ENCODE data around the gene CELSR1.
"Not testable (repeated sequence)": the region's sequence is repeated elsewhere in the genome, so short reads cannot be mapped to it uniquely, and the experiment has no call there.

CELSR1 gene

DNA sequence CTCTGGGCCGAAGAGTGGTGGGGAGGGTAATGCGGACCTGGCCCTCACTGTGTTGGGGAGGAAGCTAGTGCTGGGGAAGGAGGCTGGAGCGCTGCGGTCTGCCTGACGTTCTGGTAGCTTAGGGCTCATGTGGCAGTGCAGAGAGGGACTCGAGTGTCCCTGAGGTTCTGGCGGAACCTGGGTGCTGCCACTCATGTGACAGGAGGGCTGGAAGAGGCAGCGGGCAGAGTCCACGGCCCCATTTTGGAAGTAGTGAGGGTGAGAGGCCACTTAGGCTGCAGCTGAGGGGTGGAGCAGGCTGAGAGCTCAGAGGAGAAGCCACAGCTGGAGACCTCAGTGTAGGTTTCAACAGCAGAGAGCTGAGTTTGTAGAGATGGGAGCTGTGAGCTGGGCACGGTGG lies 218.1 kb downstream of the CELSR1 start:
- Histone ChIP-seq H3K9me2 (replicated peaks; ENCODE audit: control insufficient read depth, low read length) (no peaks in the 10 kb centered on the region), H3K79me2 (ENCODE audit: control insufficient read depth, low read length) (peaks cover 51% of the 10 kb centered on the region), H3F3A (ENCODE audit: control insufficient read depth, insufficient read depth) (no peaks in the 10 kb centered on the region), H3K4me3 (ENCODE audit: low read length) (no peak overlapping the region), H3K4me1 (ENCODE audit: control insufficient read depth, low read length) (no peaks in the 10 kb centered on the region), H3K9me3 (ENCODE audit: control insufficient read depth, insufficient read depth, low read length) (no peaks in the 10 kb centered on the region), H3K27me3 (ENCODE audit: control insufficient read depth, low read length) (no peaks in the 10 kb centered on the region), H3K36me3 (ENCODE audit: control insufficient read depth, low read length) (peaks cover 84% of the 10 kb centered on the region), H3K27ac (ENCODE audit: low read depth, low read length) (no peak overlapping the region), H3K4me2 (ENCODE audit: low read length) (no peak overlapping the region), H4K20me1 (ENCODE audit: control insufficient read depth, insufficient read depth, low read depth, low read length) (peaks cover 4% of the 10 kb centered on the region; the same call in 1 of the 2 replicates)
- no peak for TF ChIP-seq EZH2phosphoT487 (IDR thresholded peaks at IDR 0.05; ENCODE audit: borderline replicate concordance, low read length)
- TF ChIP-seq, protein P1, sequence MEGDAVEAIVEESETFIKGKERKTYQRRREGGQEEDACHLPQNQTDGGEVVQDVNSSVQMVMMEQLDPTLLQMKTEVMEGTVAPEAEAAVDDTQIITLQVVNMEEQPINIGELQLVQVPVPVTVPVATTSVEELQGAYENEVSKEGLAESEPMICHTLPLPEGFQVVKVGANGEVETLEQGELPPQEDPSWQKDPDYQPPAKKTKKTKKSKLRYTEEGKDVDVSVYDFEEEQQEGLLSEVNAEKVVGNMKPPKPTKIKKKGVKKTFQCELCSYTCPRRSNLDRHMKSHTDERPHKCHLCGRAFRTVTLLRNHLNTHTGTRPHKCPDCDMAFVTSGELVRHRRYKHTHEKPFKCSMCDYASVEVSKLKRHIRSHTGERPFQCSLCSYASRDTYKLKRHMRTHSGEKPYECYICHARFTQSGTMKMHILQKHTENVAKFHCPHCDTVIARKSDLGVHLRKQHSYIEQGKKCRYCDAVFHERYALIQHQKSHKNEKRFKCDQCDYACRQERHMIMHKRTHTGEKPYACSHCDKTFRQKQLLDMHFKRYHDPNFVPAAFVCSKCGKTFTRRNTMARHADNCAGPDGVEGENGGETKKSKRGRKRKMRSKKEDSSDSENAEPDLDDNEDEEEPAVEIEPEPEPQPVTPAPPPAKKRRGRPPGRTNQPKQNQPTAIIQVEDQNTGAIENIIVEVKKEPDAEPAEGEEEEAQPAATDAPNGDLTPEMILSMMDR (IDR thresholded peaks at IDR 0.05; ENCODE audit: low read depth, low read length, poor library complexity, severe bottlenecking) = no peak

DNA sequence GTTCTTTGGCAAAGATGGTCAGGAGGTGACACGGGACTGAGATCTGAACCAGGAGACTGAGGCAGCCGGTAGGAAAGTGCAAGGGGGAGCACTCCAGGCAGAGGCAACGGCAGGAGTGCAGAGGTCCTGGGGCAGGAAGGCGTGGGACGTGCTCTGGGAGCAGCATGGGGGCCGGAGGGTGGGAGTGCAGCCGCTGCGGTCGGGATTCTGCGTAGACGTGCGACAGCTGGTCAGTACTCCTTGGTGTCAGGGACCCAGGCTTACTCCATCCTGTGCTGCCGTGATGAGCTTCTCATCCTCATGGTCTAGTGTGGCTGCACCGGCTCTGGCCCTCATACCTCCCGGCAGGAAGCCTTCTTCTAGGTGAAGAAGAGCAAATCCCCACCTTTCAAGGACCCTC lies 218.8 kb downstream of the CELSR1 start:
- Histone ChIP-seq H3K4me2 (ENCODE audit: low read length) (no peak overlapping the region), H3K79me2 (ENCODE audit: control insufficient read depth, low read length) (peaks cover 55% of the 10 kb centered on the region), H4K20me1 (ENCODE audit: control insufficient read depth, insufficient read depth, low read depth, low read length) (peaks cover 4% of the 10 kb centered on the region; the same call in 1 of the 2 replicates), H3F3A (ENCODE audit: control insufficient read depth, insufficient read depth) (no peaks in the 10 kb centered on the region), H3K36me3 (ENCODE audit: control insufficient read depth, low read length) (peaks cover 87% of the 10 kb centered on the region), H3K27ac (ENCODE audit: low read depth, low read length) (no peak overlapping the region), H3K27me3 (ENCODE audit: control insufficient read depth, low read length) (no peaks in the 10 kb centered on the region), H3K4me1 (ENCODE audit: control insufficient read depth, low read length) (no peaks in the 10 kb centered on the region), H3K9me3 (ENCODE audit: control insufficient read depth, insufficient read depth, low read length) (no peaks in the 10 kb centered on the region), H3K4me3 (ENCODE audit: low read length) (no peak overlapping the region), H3K9me2 (replicated peaks; ENCODE audit: control insufficient read depth, low read length) (no peaks in the 10 kb centered on the region)
- TF ChIP-seq, protein P1 (IDR thresholded peaks at IDR 0.05; ENCODE audit: low read depth, low read length, poor library complexity, severe bottlenecking) = no peak
- TF ChIP-seq EZH2phosphoT487 (IDR thresholded peaks at IDR 0.05; ENCODE audit: borderline replicate concordance, low read length) = no peak

DNA sequence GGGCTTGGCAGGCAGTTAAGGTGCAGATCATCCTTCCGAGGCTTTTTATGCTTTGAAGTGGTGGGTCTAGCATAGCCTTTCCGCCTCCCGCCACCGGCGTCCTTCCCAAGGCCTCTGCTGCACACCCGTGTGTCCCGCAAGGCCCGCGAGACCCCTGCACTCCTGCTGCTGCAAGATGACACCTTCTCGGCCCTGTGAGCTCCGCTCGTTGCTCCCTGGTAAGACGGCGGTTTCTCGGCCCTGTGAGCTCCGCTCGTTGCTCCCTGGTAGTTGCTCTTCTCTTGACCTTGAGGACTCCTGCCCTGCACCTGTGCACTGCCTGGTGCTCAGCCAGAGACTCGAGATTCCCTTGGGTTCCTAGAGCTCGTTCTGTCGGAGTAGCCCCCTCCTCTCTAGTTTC lies 219.8 kb downstream of the CELSR1 start:
- Histone ChIP-seq H3K27ac (ENCODE audit: low read depth, low read length) (no peak overlapping the region), H4K20me1 (ENCODE audit: control insufficient read depth, insufficient read depth, low read depth, low read length) (peaks cover 4% of the 10 kb centered on the region; the same call in 1 of the 2 replicates), H3K79me2 (ENCODE audit: control insufficient read depth, low read length) (peaks cover 55% of the 10 kb centered on the region), H3K4me3 (ENCODE audit: low read length) (no peak overlapping the region), H3K4me2 (ENCODE audit: low read length) (no peak overlapping the region), H3F3A (ENCODE audit: control insufficient read depth, insufficient read depth) (no peaks in the 10 kb centered on the region), H3K9me3 (ENCODE audit: control insufficient read depth, insufficient read depth, low read length) (no peaks in the 10 kb centered on the region), H3K27me3 (ENCODE audit: control insufficient read depth, low read length) (no peaks in the 10 kb centered on the region), H3K36me3 (ENCODE audit: control insufficient read depth, low read length) (peaks cover 79% of the 10 kb centered on the region), H3K9me2 (replicated peaks; ENCODE audit: control insufficient read depth, low read length) (no peaks in the 10 kb centered on the region), H3K4me1 (ENCODE audit: control insufficient read depth, low read length) (no peaks in the 10 kb centered on the region)
- no peak for TF ChIP-seq EZH2phosphoT487 (IDR thresholded peaks at IDR 0.05; ENCODE audit: borderline replicate concordance, low read length)

DNA sequence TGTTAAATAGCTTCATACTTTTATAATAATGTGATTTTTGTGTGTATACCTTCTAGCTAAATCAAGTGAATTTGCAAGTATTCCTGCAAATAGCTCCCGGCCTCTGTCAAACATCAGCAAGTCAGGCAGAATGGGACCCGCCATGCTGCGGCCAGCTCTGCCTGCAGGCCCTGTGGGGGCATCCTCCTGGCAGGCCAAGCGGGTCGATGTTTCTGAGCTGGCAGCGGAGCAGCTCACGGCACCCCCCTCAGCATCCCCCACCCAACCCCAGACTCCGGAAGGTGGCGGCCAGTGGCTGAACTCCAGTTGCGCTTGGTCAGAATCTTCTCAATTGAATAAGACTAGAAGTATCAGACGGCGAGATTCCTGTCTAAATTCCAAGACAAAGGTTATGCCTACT lies 221.4 kb downstream of the CELSR1 start:
- H4K20me1 ChIP-seq (ENCODE audit: control insufficient read depth, insufficient read depth, low read depth, low read length) = peaks cover 4% of the 10 kb centered on the region; the same call in 1 of the 2 replicates
- no peaks in the 10 kb centered on the region for H3K4me1 ChIP-seq (ENCODE audit: control insufficient read depth, low read length)
- H3K9me2 ChIP-seq (replicated peaks; ENCODE audit: control insufficient read depth, low read length) = no peaks in the 10 kb centered on the region
- no peak overlapping the region for H3K4me3 ChIP-seq (ENCODE audit: low read length)
- H3K79me2 ChIP-seq (ENCODE audit: control insufficient read depth, low read length) = peaks cover 58% of the 10 kb centered on the region
- no peaks in the 10 kb centered on the region for H3K9me3 ChIP-seq (ENCODE audit: control insufficient read depth, insufficient read depth, low read length)
- no peak overlapping the region for H3K27ac ChIP-seq (ENCODE audit: low read depth, low read length)
- H3K36me3 ChIP-seq (ENCODE audit: control insufficient read depth, low read length) = peaks cover 85% of the 10 kb centered on the region
- H3K4me2 ChIP-seq (ENCODE audit: low read length) = no peak overlapping the region
- no peaks in the 10 kb centered on the region for H3F3A ChIP-seq (ENCODE audit: control insufficient read depth, insufficient read depth)
- TF ChIP-seq, protein P1 (IDR thresholded peaks at IDR 0.05; ENCODE audit: low read depth, low read length, poor library complexity, severe bottlenecking) = no peak
- TF ChIP-seq EZH2phosphoT487 (IDR thresholded peaks at IDR 0.05; ENCODE audit: borderline replicate concordance, low read length) = no peak
- no peaks in the 10 kb centered on the region for H3K27me3 ChIP-seq (ENCODE audit: control insufficient read depth, low read length)

DNA sequence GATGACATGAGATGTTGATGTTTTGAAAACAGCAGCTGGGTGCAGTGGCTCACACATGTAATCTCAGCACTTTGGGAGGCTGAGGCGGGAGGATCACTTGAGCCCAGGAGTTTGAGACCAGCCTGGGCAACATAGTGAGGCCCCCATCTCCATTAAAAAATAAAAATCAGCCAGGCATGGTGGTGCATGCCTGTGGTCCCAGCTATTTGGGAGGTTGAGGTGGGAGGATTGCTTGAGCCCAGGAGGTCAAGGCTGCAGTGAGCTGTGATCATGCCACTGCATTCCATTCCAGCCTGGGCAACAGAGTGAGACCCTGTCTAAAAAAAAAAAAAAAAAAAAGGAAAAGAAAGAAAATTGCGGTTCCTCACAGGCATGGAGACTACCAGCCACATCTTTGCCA lies 224.6 kb downstream of the CELSR1 start:
- H3K4me3 ChIP-seq (ENCODE audit: low read length); H4K20me1 ChIP-seq (ENCODE audit: control insufficient read depth, insufficient read depth, low read depth, low read length); H3K9me3 ChIP-seq (ENCODE audit: control insufficient read depth, insufficient read depth, low read length); H3K4me1 ChIP-seq (ENCODE audit: control insufficient read depth, low read length); H3F3A ChIP-seq (ENCODE audit: control insufficient read depth, insufficient read depth); H3K9me2 ChIP-seq (replicated peaks; ENCODE audit: control insufficient read depth, low read length); H3K4me2 ChIP-seq (ENCODE audit: low read length); H3K27ac ChIP-seq (ENCODE audit: low read depth, low read length); H3K27me3 ChIP-seq (ENCODE audit: control insufficient read depth, low read length): not testable (repeated sequence)
- Histone ChIP-seq H3K36me3 (ENCODE audit: control insufficient read depth, low read length) (peaks cover 89% of the 10 kb centered on the region), H3K79me2 (ENCODE audit: control insufficient read depth, low read length) (peaks cover 64% of the 10 kb centered on the region)

All from DOHH2 (cell line).